Fibroblast of skin of abdomen (primary cell): ENCODE data around the gene DUS3L.

Source experiments
- DNase-seq: peaks from one replicate; pipeline ENCODE4 v3.0.0-alpha.2; 2013

The DUS3L gene

GRCh38 chr19:5822181-5822844 is 31.4 kb upstream of the DUS3L start:
- DNase-seq: no peak

GRCh38 chr19:5821521-5822180 is 30.7 kb upstream of the DUS3L start:
- no peak for DNase-seq

GRCh38 chr19:5820785-5821184 is 29.8 kb upstream of the DUS3L start:
- no peak for DNase-seq

- DNase-seq: no peak
Measured at GRCh38 chr19:5818594-5818993, 27.6 kb upstream of the DUS3L start.

- DNase-seq: no peak
Measured at GRCh38 chr19:5817218-5817617, 26.3 kb upstream of the DUS3L start.

GRCh38 chr19:5814852-5815246 is 23.9 kb upstream of the DUS3L start:
- DNase-seq: no peak

- no peak for DNase-seq
Measured at GRCh38 chr19:5814123-5814851, 23.3 kb upstream of the DUS3L start.

- no peak for DNase-seq
Measured at GRCh38 chr19:5811117-5811516, 20.2 kb upstream of the DUS3L start.

GRCh38 chr19:5809469-5809868 is 18.5 kb upstream of the DUS3L start:
- no peak for DNase-seq

- DNase-seq: no peak
Measured at GRCh38 chr19:5809053-5809452, 18.1 kb upstream of the DUS3L start.

GRCh38 chr19:5808120-5808816 is 17.3 kb upstream of the DUS3L start:
- no peak for DNase-seq

- DNase-seq: no peak
Measured at GRCh38 chr19:5806905-5807304, 15.9 kb upstream of the DUS3L start.

- no peak for DNase-seq
Measured at GRCh38 chr19:5806133-5806489, 15.1 kb upstream of the DUS3L start.

- DNase-seq: peak; percentile 44
Measured at GRCh38 chr19:5805462-5806132, 14.6 kb upstream of the DUS3L start.

- no peak for DNase-seq
Measured at GRCh38 chr19:5804516-5805461, 13.8 kb upstream of the DUS3L start, which contains the start of gene NRTN. Gene NRTN (plus strand): TSS chr19:5805067. CDS start chr19:5824166, 19,099 bp downstream.

- DNase-seq: peak; percentile 82
Measured at GRCh38 chr19:5803752-5804515, 13.0 kb upstream of the DUS3L start.

GRCh38 chr19:5803441-5803751 is 12.4 kb upstream of the DUS3L start:
- DNase-seq: no peak

GRCh38 chr19:5801796-5802619 is 11.0 kb upstream of the DUS3L start:
- DNase-seq: peak; percentile 63

GRCh38 chr19:5800361-5801270 is 9.7 kb upstream of the DUS3L start:
- DNase-seq: no peak
